ENCODE measurements around the gene PSMD11.

GRCh38 chr17:32451879-32452278 lies 7.6 kb downstream of the PSMD11 start:
- no peak for TF ChIP-seq EZH2 (IDR thresholded peaks at IDR 0.05; ENCODE audit: insufficient read depth, poor library complexity, severe bottlenecking)
- no peak for TF ChIP-seq EZH2phosphoT487 (IDR thresholded peaks at IDR 0.05; ENCODE audit: insufficient read depth, low read depth)

All from GM23248 (cell line).